ENCODE data around the gene PLEKHO2. TPM values are rescaled to one million over a fixed set of nuclear protein-coding genes. Genes with fewer than 3 reads are reported as not detected.

The PLEKHO2 gene
- total and polyA plus RNA-seq, 2 experiments from 2014 or later: 12.7 to 15.1 TPM

DNA sequence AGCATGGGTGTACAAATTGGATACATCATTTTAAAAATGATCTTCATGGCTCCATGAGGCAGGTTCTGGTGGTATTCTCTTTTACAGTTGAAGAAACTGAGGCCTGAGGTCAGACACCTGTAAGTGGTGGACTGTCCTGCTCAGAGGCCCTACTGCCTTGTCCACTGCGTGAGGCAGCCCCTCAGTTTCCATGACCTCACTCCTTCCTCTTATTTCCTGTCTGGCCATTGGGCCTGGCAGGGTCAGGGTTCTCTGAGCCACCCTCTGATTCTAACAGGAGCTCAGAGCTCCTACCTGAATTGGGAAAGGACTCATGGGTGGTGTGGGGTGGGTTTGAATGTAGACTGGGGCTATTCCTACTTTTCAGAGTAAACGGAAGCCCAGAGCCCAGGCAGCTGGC lies 17.5 kb downstream of the PLEKHO2 start:
- H3K27ac ChIP-seq: no peak overlapping the region
- no peak overlapping the region for H2AFZ ChIP-seq
- H3K9me3 ChIP-seq (ENCODE audit: low read depth): no peaks in the 10 kb centered on the region
- peaks cover 16% of the 10 kb centered on the region for H3K79me2 ChIP-seq
- H4K20me1 ChIP-seq (ENCODE audit: insufficient read depth, poor library complexity, severe bottlenecking): no peaks in the 10 kb centered on the region
- H3K4me2 ChIP-seq: no peak overlapping the region
- peaks cover 25% of the 10 kb centered on the region for H3K4me1 ChIP-seq (ENCODE audit: insufficient read depth)
- no peak overlapping the region for H3K4me3 ChIP-seq
- H3K36me3 ChIP-seq (replicated peaks; ENCODE audit: insufficient read depth, low read depth): no peaks in the 10 kb centered on the region
- no peak for DNase-seq (ENCODE audit: low spot score)
- TF ChIP-seq EZH2 (IDR thresholded peaks at IDR 0.05; ENCODE audit: borderline replicate concordance) (no peak), EZH2phosphoT487 (IDR thresholded peaks at IDR 0.05; ENCODE audit: low read depth, severe bottlenecking, unreplicated experiment) (no peak)
- TF ChIP-seq, protein P1, sequence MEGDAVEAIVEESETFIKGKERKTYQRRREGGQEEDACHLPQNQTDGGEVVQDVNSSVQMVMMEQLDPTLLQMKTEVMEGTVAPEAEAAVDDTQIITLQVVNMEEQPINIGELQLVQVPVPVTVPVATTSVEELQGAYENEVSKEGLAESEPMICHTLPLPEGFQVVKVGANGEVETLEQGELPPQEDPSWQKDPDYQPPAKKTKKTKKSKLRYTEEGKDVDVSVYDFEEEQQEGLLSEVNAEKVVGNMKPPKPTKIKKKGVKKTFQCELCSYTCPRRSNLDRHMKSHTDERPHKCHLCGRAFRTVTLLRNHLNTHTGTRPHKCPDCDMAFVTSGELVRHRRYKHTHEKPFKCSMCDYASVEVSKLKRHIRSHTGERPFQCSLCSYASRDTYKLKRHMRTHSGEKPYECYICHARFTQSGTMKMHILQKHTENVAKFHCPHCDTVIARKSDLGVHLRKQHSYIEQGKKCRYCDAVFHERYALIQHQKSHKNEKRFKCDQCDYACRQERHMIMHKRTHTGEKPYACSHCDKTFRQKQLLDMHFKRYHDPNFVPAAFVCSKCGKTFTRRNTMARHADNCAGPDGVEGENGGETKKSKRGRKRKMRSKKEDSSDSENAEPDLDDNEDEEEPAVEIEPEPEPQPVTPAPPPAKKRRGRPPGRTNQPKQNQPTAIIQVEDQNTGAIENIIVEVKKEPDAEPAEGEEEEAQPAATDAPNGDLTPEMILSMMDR (IDR thresholded peaks at IDR 0.05; ENCODE audit: poor library complexity): no peak
- H3K27me3 ChIP-seq: no peaks in the 10 kb centered on the region
- 96% methylated on average over 2 of the region's 2 CpGs for whole genome bisulfite sequencing (ENCODE audit: low lambda C conversion rate, missing lambda C conversion rate)
- no peaks in the 10 kb centered on the region for H3K9me2 ChIP-seq (replicated peaks; ENCODE audit: insufficient read depth)

- Histone ChIP-seq H3K9me3 (ENCODE audit: low read depth) (no peaks in the 10 kb centered on the region), H3K27ac (no peak overlapping the region), H3K9me2 (replicated peaks; ENCODE audit: insufficient read depth) (no peaks in the 10 kb centered on the region), H2AFZ (no peak overlapping the region), H3K4me1 (ENCODE audit: insufficient read depth) (peaks cover 18% of the 10 kb centered on the region), H3K4me2 (no peak overlapping the region), H3K4me3 (no peak overlapping the region), H3K79me2 (peaks cover 13% of the 10 kb centered on the region), H3K36me3 (replicated peaks; ENCODE audit: insufficient read depth, low read depth) (no peaks in the 10 kb centered on the region), H3K27me3 (no peaks in the 10 kb centered on the region), H4K20me1 (ENCODE audit: insufficient read depth, poor library complexity, severe bottlenecking) (no peaks in the 10 kb centered on the region)
- TF ChIP-seq, protein P1 (IDR thresholded peaks at IDR 0.05; ENCODE audit: poor library complexity): no peak
- no peak for TF ChIP-seq EZH2phosphoT487 (IDR thresholded peaks at IDR 0.05; ENCODE audit: low read depth, severe bottlenecking, unreplicated experiment)
- 97% methylated on average over 11 of the region's 11 CpGs for WGBS (ENCODE audit: low lambda C conversion rate, missing lambda C conversion rate)
- DNase-seq (ENCODE audit: low spot score): no peak
These were observed 19.6 kb downstream of the PLEKHO2 start for GRCh38 chr15:64861331-64861730.

DNA sequence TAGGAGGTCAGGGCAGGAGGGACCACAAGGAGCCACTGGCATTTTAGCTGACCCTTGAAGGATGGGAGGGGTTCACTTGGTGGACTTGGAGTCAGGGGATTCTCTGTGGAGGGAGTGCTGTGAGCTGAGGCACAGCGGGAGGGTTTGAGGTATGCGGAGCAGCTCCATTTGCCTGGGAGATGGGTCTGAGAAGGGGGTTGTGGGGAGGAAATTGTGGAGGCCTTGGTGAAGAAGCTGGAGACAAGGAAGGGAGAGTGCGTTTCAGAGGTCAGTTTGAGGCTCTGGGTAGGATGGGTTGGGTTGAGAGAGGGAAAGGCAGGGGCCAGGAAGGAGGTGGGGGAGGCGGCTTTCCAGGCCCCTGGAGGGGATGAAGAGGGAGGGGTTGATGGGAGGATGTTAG lies 20.2 kb downstream of the PLEKHO2 start:
- TF ChIP-seq EZH2phosphoT487 (IDR thresholded peaks at IDR 0.05; ENCODE audit: low read depth, severe bottlenecking, unreplicated experiment): no peak
- TF ChIP-seq, protein P1 (IDR thresholded peaks at IDR 0.05; ENCODE audit: poor library complexity): no peak
- no peak for TF ChIP-seq EZH2 (IDR thresholded peaks at IDR 0.05; ENCODE audit: borderline replicate concordance)
- Histone ChIP-seq H3K36me3 (replicated peaks; ENCODE audit: insufficient read depth, low read depth) (no peaks in the 10 kb centered on the region), H2AFZ (no peak overlapping the region), H3K27me3 (no peaks in the 10 kb centered on the region), H3K4me1 (ENCODE audit: insufficient read depth) (peaks cover 12% of the 10 kb centered on the region), H3K9me2 (replicated peaks; ENCODE audit: insufficient read depth) (no peaks in the 10 kb centered on the region), H3K79me2 (peaks cover 13% of the 10 kb centered on the region), H4K20me1 (ENCODE audit: insufficient read depth, poor library complexity, severe bottlenecking) (no peaks in the 10 kb centered on the region), H3K4me3 (no peak overlapping the region), H3K9me3 (ENCODE audit: low read depth) (no peaks in the 10 kb centered on the region), H3K4me2 (no peak overlapping the region), H3K27ac (no peak overlapping the region)
- WGBS (ENCODE audit: low lambda C conversion rate, missing lambda C conversion rate): 83% methylated on average over 4 of the region's 4 CpGs
- DNase-seq (ENCODE audit: low spot score): no peak

DNA sequence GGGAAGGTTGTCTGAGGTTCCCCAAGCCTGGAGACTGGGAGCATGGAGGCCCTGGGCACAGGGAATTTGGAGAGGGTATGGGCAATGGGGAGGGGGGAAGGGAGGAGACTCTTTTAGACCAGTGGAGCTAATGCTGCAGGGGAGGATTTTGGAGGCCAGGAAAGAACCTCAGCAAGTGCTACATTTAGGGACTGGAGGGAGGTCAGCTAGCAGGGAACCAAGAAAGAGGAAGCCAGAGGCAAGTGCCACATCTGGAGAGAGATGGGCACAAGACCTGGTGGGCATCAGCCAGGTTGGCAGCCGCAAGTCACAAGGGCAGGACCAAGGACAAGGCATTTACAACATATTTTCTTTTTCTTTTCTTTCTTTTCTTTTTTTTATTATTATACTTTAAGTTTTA lies 20.7 kb downstream of the PLEKHO2 start:
- H3K79me2 ChIP-seq: peaks cover 13% of the 10 kb centered on the region
- H3K27me3 ChIP-seq: no peaks in the 10 kb centered on the region
- no peaks in the 10 kb centered on the region for H3K9me3 ChIP-seq (ENCODE audit: low read depth)
- H3K36me3 ChIP-seq (replicated peaks; ENCODE audit: insufficient read depth, low read depth): no peaks in the 10 kb centered on the region
- H3K27ac ChIP-seq: no peak overlapping the region
- H3K4me1 ChIP-seq (ENCODE audit: insufficient read depth): peaks cover 7% of the 10 kb centered on the region
- H2AFZ ChIP-seq: no peak overlapping the region
- TF ChIP-seq EZH2 (IDR thresholded peaks at IDR 0.05; ENCODE audit: borderline replicate concordance) (no peak), EZH2phosphoT487 (IDR thresholded peaks at IDR 0.05; ENCODE audit: low read depth, severe bottlenecking, unreplicated experiment) (no peak)
- TF ChIP-seq, protein P1 (IDR thresholded peaks at IDR 0.05; ENCODE audit: poor library complexity): no peak
- H3K4me3 ChIP-seq: no peak overlapping the region
- H3K9me2 ChIP-seq (replicated peaks; ENCODE audit: insufficient read depth): no peaks in the 10 kb centered on the region
- WGBS (ENCODE audit: low lambda C conversion rate, missing lambda C conversion rate): 100% methylated on average over 1 of the region's 1 CpG
- no peak for DNase-seq (ENCODE audit: low spot score)
- no peak overlapping the region for H3K4me2 ChIP-seq
- no peaks in the 10 kb centered on the region for H4K20me1 ChIP-seq (ENCODE audit: insufficient read depth, poor library complexity, severe bottlenecking)

All from hepatocyte (in vitro differentiated cells).